ENCODE results near the gene SLC3A2. TPM values are rescaled to one million over a fixed set of nuclear protein-coding genes. Genes with fewer than 3 reads are reported as not detected.

SLC3A2 gene
- total RNA-seq, 1 donor from 2014 or later, result 143 TPM

- intact Hi-C loops (cut with DNase I), result loop anchor here (10.0 kb wide), 1 partner anchor 726 kb away; the partner anchor contains the start of gene PLAAT3
- TF ChIP-seq, protein P1, sequence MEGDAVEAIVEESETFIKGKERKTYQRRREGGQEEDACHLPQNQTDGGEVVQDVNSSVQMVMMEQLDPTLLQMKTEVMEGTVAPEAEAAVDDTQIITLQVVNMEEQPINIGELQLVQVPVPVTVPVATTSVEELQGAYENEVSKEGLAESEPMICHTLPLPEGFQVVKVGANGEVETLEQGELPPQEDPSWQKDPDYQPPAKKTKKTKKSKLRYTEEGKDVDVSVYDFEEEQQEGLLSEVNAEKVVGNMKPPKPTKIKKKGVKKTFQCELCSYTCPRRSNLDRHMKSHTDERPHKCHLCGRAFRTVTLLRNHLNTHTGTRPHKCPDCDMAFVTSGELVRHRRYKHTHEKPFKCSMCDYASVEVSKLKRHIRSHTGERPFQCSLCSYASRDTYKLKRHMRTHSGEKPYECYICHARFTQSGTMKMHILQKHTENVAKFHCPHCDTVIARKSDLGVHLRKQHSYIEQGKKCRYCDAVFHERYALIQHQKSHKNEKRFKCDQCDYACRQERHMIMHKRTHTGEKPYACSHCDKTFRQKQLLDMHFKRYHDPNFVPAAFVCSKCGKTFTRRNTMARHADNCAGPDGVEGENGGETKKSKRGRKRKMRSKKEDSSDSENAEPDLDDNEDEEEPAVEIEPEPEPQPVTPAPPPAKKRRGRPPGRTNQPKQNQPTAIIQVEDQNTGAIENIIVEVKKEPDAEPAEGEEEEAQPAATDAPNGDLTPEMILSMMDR (IDR thresholded peaks at IDR 0.05), result no peak
- no peak overlapping the region for H3K4me3 ChIP-seq
- no peak for DNase-seq (ENCODE audit: low spot score in 2 of 2)
- no peaks in the 10 kb centered on the region for H3K9me3 ChIP-seq
- H3K36me3 ChIP-seq, result peaks cover 49 to 55% of the 10 kb centered on the region in 2 donors
- no peak overlapping the region for H3K27ac ChIP-seq
- H3K27me3 ChIP-seq, result no peaks in the 10 kb centered on the region
- peaks cover under 1 to 11% of the 10 kb centered on the region in 2 donors for H3K4me1 ChIP-seq
These were observed 8.4 kb downstream of the SLC3A2 start for GRCh38 chr11:62889126-62889483.

DNA sequence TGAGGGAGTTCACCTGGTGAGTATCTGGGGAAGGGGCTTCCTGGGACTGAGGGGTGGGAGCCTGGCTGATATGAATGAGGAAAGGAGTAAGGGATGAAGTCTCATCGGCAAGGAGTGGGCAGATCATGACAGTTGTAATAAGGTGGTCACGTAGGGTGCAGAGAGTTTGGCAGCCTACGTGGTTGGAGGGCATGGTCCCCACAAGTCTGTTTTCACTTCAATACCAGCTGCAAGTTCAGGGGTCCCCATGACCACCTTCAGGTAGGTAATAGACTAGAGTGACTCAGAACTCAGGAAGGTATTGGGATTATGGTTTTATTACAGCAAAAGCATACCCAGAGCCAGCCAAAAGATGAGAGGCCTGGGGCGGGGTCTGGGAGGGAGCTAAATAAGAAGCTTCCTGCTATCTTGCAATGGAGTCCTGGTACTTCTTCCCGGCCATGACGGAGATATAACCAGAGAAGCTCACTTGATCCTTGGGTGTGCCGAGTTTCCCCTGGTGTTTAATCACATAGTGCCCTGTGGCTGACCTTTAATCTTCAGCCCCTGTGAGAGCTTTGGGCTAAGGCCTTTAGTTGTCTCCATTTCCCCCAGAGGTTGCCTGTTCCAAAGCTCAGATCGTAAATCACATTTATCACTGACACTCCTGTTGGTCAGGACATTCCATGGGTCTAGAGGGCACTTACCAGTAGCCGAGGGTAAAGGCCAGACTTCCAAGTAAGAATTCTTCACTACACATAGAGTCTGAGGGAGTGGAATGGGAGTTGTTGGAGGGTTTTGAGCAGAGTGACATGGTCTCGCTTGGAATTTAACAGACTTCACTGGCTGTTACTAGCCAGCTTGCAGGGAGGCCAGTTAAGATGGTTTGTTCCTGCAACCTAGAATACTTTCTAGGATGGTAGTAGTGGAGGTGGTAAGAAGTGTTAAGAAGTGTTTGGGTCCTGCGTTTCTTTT is 9.1 kb downstream of the SLC3A2 start:
- peaks cover 42 to 48% of the 10 kb centered on the region in 2 donors for H3K36me3 ChIP-seq
- peaks cover 0 to 7% of the 10 kb centered on the region in 2 donors for H3K4me1 ChIP-seq
- DNase-seq (ENCODE audit: low spot score in 2 of 2), result no peak
- TF ChIP-seq, protein P1 (IDR thresholded peaks at IDR 0.05), result no peak
- H3K9me3 ChIP-seq, result no peaks in the 10 kb centered on the region
- no peak overlapping the region for H3K4me3 ChIP-seq
- H3K27me3 ChIP-seq, result no peaks in the 10 kb centered on the region
- H3K27ac ChIP-seq, result no peak overlapping the region
- intact Hi-C loops (cut with DNase I), result loop anchor here (10.0 kb wide), 1 partner anchor 725 kb away; the partner anchor contains the start of gene PLAAT3

GRCh38 chr11:62892077-62892922 is 11.6 kb downstream of the SLC3A2 start:
- intact Hi-C loops (cut with DNase I), result no loop called here
- H3K9me3 ChIP-seq, result no peaks in the 10 kb centered on the region
- H3K4me3 ChIP-seq, result no peak overlapping the region
- no peak for DNase-seq (ENCODE audit: low spot score in 2 of 2)
- H3K27me3 ChIP-seq, result no peaks in the 10 kb centered on the region
- TF ChIP-seq, protein P1 (IDR thresholded peaks at IDR 0.05), result no peak
- no peaks in the 10 kb centered on the region for H3K4me1 ChIP-seq
- H3K36me3 ChIP-seq, result peaks cover 17 to 23% of the 10 kb centered on the region in 2 donors
- H3K27ac ChIP-seq, result no peak overlapping the region

DNA sequence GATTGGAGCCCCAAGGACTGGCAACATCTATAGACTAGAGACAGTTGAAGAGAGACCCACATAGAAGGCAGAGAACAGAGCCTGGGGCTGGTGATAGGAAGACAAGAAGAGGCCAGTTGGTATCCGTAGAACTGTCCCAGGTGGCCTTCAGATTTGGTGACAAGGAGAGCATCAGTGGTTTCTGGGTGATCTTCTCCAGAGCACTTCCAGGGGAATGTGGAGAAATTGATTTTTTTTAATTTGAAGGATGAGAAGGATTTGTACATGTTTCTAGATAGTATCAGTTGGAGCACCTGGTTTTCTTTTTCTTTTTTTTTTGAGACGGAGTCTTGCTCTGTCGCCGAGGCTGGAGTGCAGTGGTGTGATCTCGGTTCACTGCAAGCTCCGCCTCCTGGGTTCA is 14.8 kb downstream of the SLC3A2 start:
- H3K4me3 ChIP-seq, result no peak overlapping the region
- no peaks in the 10 kb centered on the region for H3K36me3 ChIP-seq
- no peak overlapping the region for H3K27ac ChIP-seq
- no peak for DNase-seq (ENCODE audit: low spot score in 2 of 2)
- intact Hi-C loops (cut with DNase I), result no loop called here
- no peaks in the 10 kb centered on the region for H3K4me1 ChIP-seq
- no peaks in the 10 kb centered on the region for H3K9me3 ChIP-seq
- TF ChIP-seq, protein P1 (IDR thresholded peaks at IDR 0.05), result no peak
- H3K27me3 ChIP-seq, result no peaks in the 10 kb centered on the region

- Histone ChIP-seq H3K4me1 (no peaks in the 10 kb centered on the region), H3K9me3 (no peaks in the 10 kb centered on the region), H3K36me3 (no peaks in the 10 kb centered on the region), H3K4me3 (no peak overlapping the region), H3K27me3 (no peaks in the 10 kb centered on the region), H3K27ac (no peak overlapping the region)
- intact Hi-C loops (cut with DNase I), result no loop called here
- TF ChIP-seq, protein P1 (IDR thresholded peaks at IDR 0.05), result no peak
- no peak for DNase-seq (ENCODE audit: low spot score in 2 of 2)
These were observed 15.4 kb downstream of the SLC3A2 start for GRCh38 chr11:62896049-62896448.
